GM12875 (cell line): Measurements from ENCODE around the gene NHEJ1.

Experiments
- H3K4me3 ChIP-seq: one replicate; pipeline ENCODE4 v1.5.1; 2011; ENCODE audit warnings: low read depth, low read length, control low read depth
- CTCF ChIP-seq: IDR thresholded peaks from 2 replicates; pipeline ENCODE4 v1.5.1; 2011; ENCODE audit warnings: low read depth, mild to moderate bottlenecking, control low read depth, inconsistent platforms, low read length, moderate library complexity, borderline replicate concordance; ENCODE audit not compliant: insufficient read depth

The NHEJ1 gene

GRCh38 chr2:219179601-219180465, 19.2 kb upstream of the NHEJ1 start:
- no peak overlapping the region for H3K4me3 ChIP-seq

GRCh38 chr2:219178377-219179175, 18.0 kb upstream of the NHEJ1 start:
- TF ChIP-seq CTCF, result no peak
- H3K4me3 ChIP-seq, result peak overlapping the region; percentile 64

More at GRCh38 chr2:219179601-219180465, 19.2 kb upstream of the NHEJ1 start:
- no peak for TF ChIP-seq CTCF

GRCh38 chr2:219177552-219178376, 17.1 kb upstream of the NHEJ1 start, which contains the start of gene RETREG2:
TSS of gene RETREG2 (plus strand) at chr2:219178275. CDS start at chr2:219178353, 78 bp downstream.
- TF ChIP-seq CTCF, result peak; percentile 66; the same call in 1 of the 2 replicates
- peak within 1 kb of the TSS; percentile 64 for H3K4me3 ChIP-seq

- H3K4me3 ChIP-seq, result peak within 1 kb of the TSS; percentile 64
- TF ChIP-seq CTCF, result no peak
These were observed 16.4 kb upstream of the NHEJ1 start, which contains the start of gene CNPPD1 for GRCh38 chr2:219176818-219177551. TSS of gene CNPPD1 (minus strand) at chr2:219176925. CDS start at chr2:219176828, 97 bp downstream.

- TF ChIP-seq CTCF, result no peak
- H3K4me3 ChIP-seq, result peak overlapping the region; percentile 64
These were observed 15.6 kb upstream of the NHEJ1 start for GRCh38 chr2:219175928-219176817.
